HUES64 (cell line): ENCODE measurements around the gene BTG3.

Source experiments
- H3K27ac ChIP-seq: 2 replicates; pipeline ENCODE4 v1.7.0; 2013; ENCODE audit warnings: low read depth, low read length, inconsistent platforms
- H3K27me3 ChIP-seq: 2 replicates; pipeline ENCODE4 v1.6.1; 2013; ENCODE audit warnings: mild to moderate bottlenecking, low read length; ENCODE audit not compliant: insufficient read depth
- H3K36me3 ChIP-seq: 2 replicates; pipeline ENCODE4 v1.6.1; 2013; ENCODE audit warnings: mild to moderate bottlenecking, low read length; ENCODE audit not compliant: insufficient read depth
- H3K4me1 ChIP-seq: 2 replicates; pipeline ENCODE4 v1.6.1; 2013; ENCODE audit warnings: mild to moderate bottlenecking, low read length, moderate library complexity; ENCODE audit not compliant: insufficient read depth
- H3K4me3 ChIP-seq: 2 replicates; pipeline ENCODE4 v1.5.1; 2013; ENCODE audit warnings: mild to moderate bottlenecking, low read length, moderate library complexity
- H3K9ac ChIP-seq: 2 replicates; pipeline ENCODE4 v1.6.1; 2013; ENCODE audit warnings: mild to moderate bottlenecking, low read depth, low read length
- H3K9me3 ChIP-seq: 2 replicates; pipeline ENCODE4 v1.6.1; 2013; ENCODE audit warnings: low read depth, low read length; ENCODE audit not compliant: insufficient read depth
- WGBS: fragments of 150-250, 120-280 bp; methylation state at CpG from one replicate; pipeline ENCODE4 v1.1.7; 2013; ENCODE audit warnings: missing lambda C conversion rate; 5-methylcytosine and 5-hydroxymethylcytosine counted together

The BTG3 gene

DNA sequence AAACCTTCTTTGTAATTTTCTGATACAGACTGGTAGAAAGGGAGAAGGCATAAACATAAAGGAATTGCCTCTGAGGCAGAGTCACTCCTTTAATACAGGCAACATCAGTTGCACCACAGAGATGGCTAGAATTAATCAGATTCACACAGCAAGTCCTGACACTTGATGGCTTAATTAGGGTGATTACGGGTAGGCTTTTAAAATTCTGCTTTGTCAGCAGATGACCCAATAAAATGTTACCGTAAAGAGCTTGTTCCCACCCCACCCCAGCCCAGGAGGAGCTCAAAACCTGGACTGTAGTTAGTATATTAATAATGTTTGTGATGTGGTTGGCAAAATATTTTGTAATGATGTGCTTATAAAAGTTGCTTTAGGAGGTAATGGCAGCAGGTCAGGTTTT, 9.3 kb upstream of the BTG3 start:
- Histone ChIP-seq H3K27ac (no peak overlapping the region), H3K27me3 (no peaks in the 10 kb centered on the region), H3K4me3 (no peak overlapping the region), H3K4me1 (peaks cover 8% of the 10 kb centered on the region; the same call in 1 of the 2 replicates), H3K9ac (no peak overlapping the region), H3K9me3 (no peaks in the 10 kb centered on the region), H3K36me3 (no peaks in the 10 kb centered on the region)
- WGBS, result 92% methylated on average over 2 of the region's 2 CpGs

DNA sequence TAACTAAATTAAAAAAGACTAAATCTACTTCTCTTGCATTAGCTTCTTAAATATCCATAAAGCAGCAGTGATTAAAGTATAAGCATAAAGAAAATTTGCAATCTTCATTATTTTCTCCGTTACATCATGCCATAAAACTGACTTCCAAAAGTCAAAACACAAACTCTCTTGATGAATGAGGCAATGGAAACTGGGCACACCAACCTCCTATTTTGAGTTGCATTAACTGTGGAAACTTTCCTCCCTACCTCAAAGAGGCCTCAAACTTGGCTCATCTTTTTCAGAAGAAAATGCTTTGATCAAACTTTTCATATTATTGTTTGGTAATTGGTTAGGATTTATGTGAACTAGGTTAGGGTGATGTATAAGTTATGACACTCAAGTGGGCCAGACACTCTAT, 4.1 kb upstream of the BTG3 start:
- no peaks in the 10 kb centered on the region for H3K4me1 ChIP-seq
- no peaks in the 10 kb centered on the region for H3K9me3 ChIP-seq
- no peak overlapping the region for H3K4me3 ChIP-seq
- peaks cover 9% of the 10 kb centered on the region for H3K27me3 ChIP-seq
- H3K9ac ChIP-seq, result no peak overlapping the region
- no peak overlapping the region for H3K27ac ChIP-seq
- H3K36me3 ChIP-seq, result no peaks in the 10 kb centered on the region
- WGBS, result 100% methylated on average over 1 of the region's 1 CpG

GRCh38 chr21:17613242-17613676, 558 bp upstream of the BTG3 start:
- 32% methylated on average over 16 of the region's 16 CpGs for WGBS
- Histone ChIP-seq H3K9me3 (no peaks in the 10 kb centered on the region; the same call in 1 of the 2 replicates), H3K4me1 (peaks cover 12% of the 10 kb centered on the region; the same call in 1 of the 2 replicates), H3K27me3 (peaks cover 9% of the 10 kb centered on the region), H3K36me3 (peaks cover 15% of the 10 kb centered on the region), H3K9ac (peak overlapping the region; percentile 86), H3K4me3 (peak overlapping the region; percentile 91), H3K27ac (no peak overlapping the region)

- WGBS, result under 1% methylated on average over 50 of the region's 50 CpGs
- Histone ChIP-seq H3K36me3 (peaks cover 26% of the 10 kb centered on the region), H3K27ac (peak overlapping the region; percentile 44), H3K9ac (peak overlapping the region; percentile 86), H3K4me1 (peaks cover 12% of the 10 kb centered on the region; the same call in 1 of the 2 replicates), H3K4me3 (peak overlapping the region; percentile 91), H3K27me3 (peaks cover 9% of the 10 kb centered on the region), H3K9me3 (no peaks in the 10 kb centered on the region; the same call in 1 of the 2 replicates)
Measured at GRCh38 chr21:17612023-17612564, 607 bp downstream of the BTG3 start.

DNA sequence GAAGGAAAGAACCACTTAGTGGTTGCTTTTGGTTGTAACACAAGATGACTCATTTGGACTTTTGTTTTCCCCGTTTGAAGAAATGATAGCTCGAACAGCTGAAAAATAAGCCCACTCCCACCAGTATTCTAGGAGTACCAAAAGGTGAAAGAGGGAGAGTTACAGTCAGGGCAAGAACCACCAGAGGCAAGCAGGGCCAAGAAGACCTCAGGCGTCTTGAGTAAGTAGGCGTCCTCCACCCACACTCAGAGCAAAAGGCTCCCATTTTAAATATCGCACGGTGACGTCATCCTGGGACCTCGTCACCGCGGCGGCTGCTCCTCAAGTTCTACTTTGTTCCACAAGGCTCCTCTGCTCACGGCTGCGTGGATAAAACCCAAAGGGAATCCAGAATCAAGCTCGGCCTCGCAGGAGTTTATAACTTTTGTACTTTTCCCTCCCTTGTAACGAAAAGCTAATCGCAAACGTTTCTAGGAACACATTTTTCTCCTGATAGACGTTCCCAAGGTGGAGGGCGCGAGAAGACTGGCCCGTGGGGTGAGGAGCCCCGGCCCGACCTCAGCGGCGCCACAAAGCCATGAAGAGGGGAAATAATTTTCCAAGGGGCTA, 1.2 kb downstream of the BTG3 start:
- Histone ChIP-seq H3K9me3 (no peaks in the 10 kb centered on the region; the same call in 1 of the 2 replicates), H3K36me3 (peaks cover 32% of the 10 kb centered on the region), H3K4me3 (peak overlapping the region; percentile 91), H3K27ac (peak overlapping the region; percentile 44), H3K9ac (peak overlapping the region; percentile 86), H3K4me1 (peaks cover 12% of the 10 kb centered on the region; the same call in 1 of the 2 replicates), H3K27me3 (peaks cover 9% of the 10 kb centered on the region)
- 1% methylated on average over 26 of the region's 26 CpGs for WGBS

GRCh38 chr21:17610911-17611310, 1.8 kb downstream of the BTG3 start:
- Histone ChIP-seq H3K4me1 (peaks cover 12% of the 10 kb centered on the region; the same call in 1 of the 2 replicates), H3K9ac (peak overlapping the region; percentile 86; the same call in 1 of the 2 replicates), H3K9me3 (no peaks in the 10 kb centered on the region; the same call in 1 of the 2 replicates), H3K27me3 (peaks cover 9% of the 10 kb centered on the region), H3K27ac (0 out of 2 replicates have a peak overlapping the region, but pooled peaks have one; percentile 10), H3K4me3 (peak overlapping the region; percentile 91), H3K36me3 (peaks cover 38% of the 10 kb centered on the region)
- 49% methylated on average over 8 of the region's 9 CpGs for WGBS

DNA sequence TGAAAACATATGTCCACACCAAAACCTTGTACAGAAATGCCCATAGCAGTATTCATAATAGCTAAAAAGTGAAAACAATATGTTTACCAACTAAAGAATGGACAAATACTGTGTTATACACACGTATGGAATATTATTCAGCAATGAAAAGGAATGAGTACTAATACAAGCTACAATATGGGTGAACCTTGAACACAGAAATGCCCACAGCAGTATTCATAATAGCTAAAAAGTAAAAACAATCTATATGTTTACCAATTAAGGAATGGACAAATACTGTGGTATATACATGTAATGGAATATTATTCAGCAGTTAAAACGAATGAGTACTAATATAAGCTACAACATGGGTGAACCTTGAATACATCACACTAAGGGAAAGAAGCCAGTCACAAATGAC, 3.0 kb downstream of the BTG3 start:
- H3K36me3 ChIP-seq, result peaks cover 51% of the 10 kb centered on the region
- WGBS, result 100% methylated on average over 2 of the region's 2 CpGs

DNA sequence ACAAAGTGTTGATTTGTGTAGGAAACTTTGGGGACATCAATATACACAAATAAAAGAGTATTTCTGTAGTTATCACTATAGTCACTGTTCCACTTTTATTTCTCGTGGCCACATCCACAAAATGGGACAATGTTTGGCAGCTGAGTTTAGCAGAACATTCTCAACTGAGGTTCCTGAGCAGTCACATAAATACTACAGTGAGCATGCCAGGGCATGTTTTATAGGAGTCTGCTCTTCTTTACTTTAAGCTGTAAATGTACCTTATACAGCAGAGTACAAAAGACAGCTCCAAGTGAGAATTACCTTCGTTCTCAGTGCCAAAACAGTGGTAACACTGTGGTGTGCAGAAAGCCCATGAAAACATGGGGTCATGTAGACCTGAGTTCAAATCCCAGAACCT, 5.0 kb downstream of the BTG3 start:
- no peak overlapping the region for H3K9ac ChIP-seq
- no peak overlapping the region for H3K27ac ChIP-seq
- no peaks in the 10 kb centered on the region; the same call in 1 of the 2 replicates for H3K9me3 ChIP-seq
- H3K4me1 ChIP-seq, result peaks cover 12% of the 10 kb centered on the region; the same call in 1 of the 2 replicates
- 100% methylated on average over 2 of the region's 2 CpGs for WGBS
- peaks cover 70% of the 10 kb centered on the region for H3K36me3 ChIP-seq
- H3K27me3 ChIP-seq, result no peaks in the 10 kb centered on the region
- no peak overlapping the region for H3K4me3 ChIP-seq

More for the DNA sequence above, 3.0 kb downstream of the BTG3 start:
- Histone ChIP-seq H3K9ac (no peak overlapping the region), H3K4me1 (peaks cover 12% of the 10 kb centered on the region; the same call in 1 of the 2 replicates), H3K4me3 (no peak overlapping the region), H3K27ac (no peak overlapping the region), H3K27me3 (peaks cover 9% of the 10 kb centered on the region), H3K9me3 (no peaks in the 10 kb centered on the region; the same call in 1 of the 2 replicates)

- peaks cover 94% of the 10 kb centered on the region for H3K36me3 ChIP-seq
- WGBS, result 90% methylated on average over 3 of the region's 3 CpGs
- H3K4me1 ChIP-seq, result no peaks in the 10 kb centered on the region
- H3K4me3 ChIP-seq, result no peak overlapping the region
- no peak overlapping the region for H3K27ac ChIP-seq
- no peaks in the 10 kb centered on the region for H3K9me3 ChIP-seq
- no peaks in the 10 kb centered on the region for H3K27me3 ChIP-seq
- H3K9ac ChIP-seq, result no peak overlapping the region
Measured at GRCh38 chr21:17602874-17603273, 9.8 kb downstream of the BTG3 start.

DNA sequence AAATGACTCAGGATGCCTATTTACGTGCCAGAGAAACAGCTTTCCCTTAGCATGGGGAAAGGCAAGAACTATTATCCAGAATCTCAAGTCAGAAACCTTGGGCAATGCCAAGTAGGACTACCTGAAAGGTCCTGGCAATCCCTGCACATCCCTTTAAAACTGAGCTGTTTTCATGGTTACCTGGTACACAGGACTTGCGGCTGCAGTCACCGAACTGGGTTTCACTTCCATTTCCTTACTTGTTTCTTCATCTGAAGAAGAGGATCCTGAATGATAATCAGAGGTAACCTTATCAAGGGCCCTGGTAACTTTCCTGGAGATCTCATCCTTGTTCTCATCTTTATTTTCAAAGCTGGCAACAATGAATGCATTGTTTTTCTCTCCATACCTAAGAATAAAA, 14.3 kb downstream of the BTG3 start:
- Histone ChIP-seq H3K9ac (no peak overlapping the region), H3K27ac (no peak overlapping the region), H3K9me3 (no peaks in the 10 kb centered on the region), H3K27me3 (no peaks in the 10 kb centered on the region), H3K4me1 (no peaks in the 10 kb centered on the region), H3K36me3 (peaks cover 94% of the 10 kb centered on the region), H3K4me3 (no peak overlapping the region)
- 97% methylated on average over 3 of the region's 3 CpGs for WGBS

DNA sequence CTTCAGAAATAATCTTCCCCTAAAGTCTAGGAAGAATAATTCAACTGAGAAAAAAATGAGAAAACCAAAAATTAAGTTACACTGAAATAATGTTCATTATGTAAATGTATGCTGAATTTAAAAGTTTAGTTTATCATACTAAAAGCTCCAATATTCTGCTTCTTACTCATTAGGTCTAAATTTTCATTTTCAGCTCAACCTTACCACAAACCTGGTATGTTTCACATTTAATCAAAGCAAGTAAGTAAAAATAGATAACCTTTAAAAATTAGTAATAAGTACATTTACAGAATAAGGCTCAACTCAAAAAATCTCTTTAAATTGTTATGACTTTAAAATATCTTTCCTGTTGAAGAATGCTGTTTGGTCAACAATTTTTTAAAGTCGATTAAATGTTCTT, 15.0 kb downstream of the BTG3 start:
- Histone ChIP-seq H3K27ac (no peak overlapping the region), H3K9ac (no peak overlapping the region), H3K9me3 (no peaks in the 10 kb centered on the region), H3K36me3 (peaks cover 94% of the 10 kb centered on the region), H3K4me1 (no peaks in the 10 kb centered on the region), H3K4me3 (no peak overlapping the region), H3K27me3 (no peaks in the 10 kb centered on the region)
- WGBS, result 96% methylated on average over 1 of the region's 1 CpG
